Measurements from ENCODE around the gene ROCK2.

DNA sequence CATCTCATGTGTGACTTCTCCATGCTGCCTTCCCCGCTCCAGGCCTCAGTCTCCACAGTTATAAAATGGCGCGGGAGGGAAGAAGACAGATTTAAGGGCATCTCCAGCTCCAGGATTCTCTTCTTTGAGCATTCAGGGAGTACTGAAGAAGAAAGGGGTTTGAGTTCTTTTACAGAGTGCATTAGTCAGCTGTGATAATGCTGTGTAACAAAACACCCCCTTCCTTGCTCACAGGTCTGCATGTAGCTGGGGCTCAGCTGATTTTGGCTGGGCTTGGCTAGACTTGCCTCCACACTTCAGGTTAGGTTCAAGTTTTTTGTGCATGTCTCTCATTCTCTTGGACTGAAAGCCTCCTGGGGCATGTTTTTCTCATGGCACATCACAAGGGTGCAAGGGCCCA lies 197.2 kb downstream of the ROCK2 start:
- no peak for TF ChIP-seq EZH2 (IDR thresholded peaks at IDR 0.05; ENCODE audit: insufficient read depth, low read length)
- TF ChIP-seq, protein P1, sequence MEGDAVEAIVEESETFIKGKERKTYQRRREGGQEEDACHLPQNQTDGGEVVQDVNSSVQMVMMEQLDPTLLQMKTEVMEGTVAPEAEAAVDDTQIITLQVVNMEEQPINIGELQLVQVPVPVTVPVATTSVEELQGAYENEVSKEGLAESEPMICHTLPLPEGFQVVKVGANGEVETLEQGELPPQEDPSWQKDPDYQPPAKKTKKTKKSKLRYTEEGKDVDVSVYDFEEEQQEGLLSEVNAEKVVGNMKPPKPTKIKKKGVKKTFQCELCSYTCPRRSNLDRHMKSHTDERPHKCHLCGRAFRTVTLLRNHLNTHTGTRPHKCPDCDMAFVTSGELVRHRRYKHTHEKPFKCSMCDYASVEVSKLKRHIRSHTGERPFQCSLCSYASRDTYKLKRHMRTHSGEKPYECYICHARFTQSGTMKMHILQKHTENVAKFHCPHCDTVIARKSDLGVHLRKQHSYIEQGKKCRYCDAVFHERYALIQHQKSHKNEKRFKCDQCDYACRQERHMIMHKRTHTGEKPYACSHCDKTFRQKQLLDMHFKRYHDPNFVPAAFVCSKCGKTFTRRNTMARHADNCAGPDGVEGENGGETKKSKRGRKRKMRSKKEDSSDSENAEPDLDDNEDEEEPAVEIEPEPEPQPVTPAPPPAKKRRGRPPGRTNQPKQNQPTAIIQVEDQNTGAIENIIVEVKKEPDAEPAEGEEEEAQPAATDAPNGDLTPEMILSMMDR (IDR thresholded peaks at IDR 0.05; ENCODE audit: insufficient read depth, low read depth, low read length) = no peak
